Caco-2 (cell line): ENCODE data around the gene LMX1B. TPM values are rescaled to one million over a fixed set of nuclear protein-coding genes. Genes with fewer than 3 reads are reported as not detected.
A peak's percentile ranks its signal among the peaks of the same experiment; 100 is the strongest.

Experiments
- BruUV-seq: library from RNA; stranded (reverse); fragments of 400-500 nt; replicated peaks from 2 replicates; lab custom pipeline; 2021; lab: Mats Ljungman, UMichigan
- CTCF ChIA-PET: fragments of 300-600 bp; sonication (Branson Sonifier 250); formaldehyde crosslinking; loops from one replicate; lab custom pipeline; 2022; ENCODE audit warnings: antibody characterized with exemption; lab: Charles Lee
- POLR2A ChIA-PET: fragments of 300-600 bp; sonication (Branson Sonifier 250); formaldehyde crosslinking; loops from one replicate; lab custom pipeline; 2022; ENCODE audit warnings: antibody characterized with exemption; lab: Charles Lee
- DNase-seq, 2 experiments: peaks; one replicate each; pipeline versions ENCODE4 v3.0.0 to v3.0.0-alpha.2; 2020 to 2022
- H3K27me3 ChIP-seq: replicated peaks from 2 replicates; pipeline ENCODE4 v1.6.0; 2011; ENCODE audit warnings: low read length; ENCODE audit not compliant: control insufficient read depth, insufficient read depth
- H3K36me3 ChIP-seq: 2 replicates; pipeline ENCODE4 v1.5.1; 2011; ENCODE audit warnings: low read length; ENCODE audit not compliant: control insufficient read depth, insufficient read depth
- H3K4me1 ChIP-seq: fragments of 250-450 bp; sonication (Bioruptor Pico); 2 replicates; pipeline ENCODE4 v1.5.1; 2020; ENCODE audit warnings: mild to moderate bottlenecking
- H3K4me3 ChIP-seq: 2 replicates; pipeline ENCODE4 v1.5.1; 2011; ENCODE audit warnings: low read depth, mild to moderate bottlenecking, control low read depth, low read length
- H3K9me3 ChIP-seq: fragments of 250-450 bp; sonication (Bioruptor Pico); 2 replicates; pipeline ENCODE4 v1.5.1; 2020; ENCODE audit warnings: mild to moderate bottlenecking, moderate library complexity
- H3K27ac Mint-ChIP-seq: one replicate; pipeline ENCODE4 v1.8.0; 2022; ENCODE audit warnings: mixed read lengths; ENCODE audit not compliant: unreplicated experiment
- H3K27me3 Mint-ChIP-seq: one replicate; pipeline ENCODE4 v1.8.0; 2022; ENCODE audit warnings: mixed read lengths; ENCODE audit not compliant: insufficient read depth, unreplicated experiment
- H3K36me3 Mint-ChIP-seq: one replicate; pipeline ENCODE4 v1.8.0; 2022; ENCODE audit warnings: mild to moderate bottlenecking, mixed read lengths; ENCODE audit not compliant: insufficient read depth, unreplicated experiment
- H3K4me1 Mint-ChIP-seq: one replicate; pipeline ENCODE4 v1.8.0; 2022; ENCODE audit warnings: low read depth, mixed read lengths; ENCODE audit not compliant: unreplicated experiment
- H3K4me3 Mint-ChIP-seq: one replicate; pipeline ENCODE4 v1.8.0; 2022; ENCODE audit warnings: mild to moderate bottlenecking, moderate library complexity, mixed read lengths; ENCODE audit not compliant: unreplicated experiment
- H3K9me3 Mint-ChIP-seq: one replicate; pipeline ENCODE4 v1.8.0; 2022; ENCODE audit warnings: mixed read lengths; ENCODE audit not compliant: unreplicated experiment
- CTCF ChIP-seq, 2 experiments: fragments of 200-600 bp in 1 of 2; IDR thresholded peaks; 1 replicate in 1 of 2; 2 replicates in 1 of 2; pipeline versions ENCODE4 v1.5.1 to v1.8.0; 2011 to 2022; ENCODE audit warnings: antibody characterized with exemption in 1 of 2, control low read depth in 1 of 2, inconsistent platforms in 1 of 2, low read depth in 1 of 2, low read length in 1 of 2, mild to moderate bottlenecking in 1 of 2, moderate library complexity in 1 of 2; ENCODE audit not compliant: insufficient read depth in 1 of 2, severe bottlenecking in 1 of 2, unreplicated experiment in 1 of 2
- intact Hi-C: fragments of 100-400 bp; cut with micrococcal nuclease; formaldehyde crosslinking; loops from one replicate; pipeline ENCODE4 v1.10.0; 2022; ENCODE audit not compliant: unreplicated experiment
- total RNA-seq: library from RNA; stranded (reverse); gene quantifications from 2 replicates; pipeline ENCODE4 v1.2.3, GENCODE V29; 2022

The LMX1B gene
- total RNA-seq, 1 experiment from 2014 or later: 17.0 TPM

- TF ChIP-seq CTCF (IDR thresholded peaks at IDR 0.05; ENCODE audit: insufficient read depth in 1 of 2, low read depth in 1 of 2, low read length in 1 of 2, severe bottlenecking in 1 of 2, unreplicated experiment in 1 of 2): no peak
- no peaks in the 10 kb centered on the region for H3K27me3 ChIP-seq
- no TSS peak for BruUV-seq
- intact Hi-C loops: no loop called here
- H3K9me3 ChIP-seq: no peaks in the 10 kb centered on the region; the same call in 1 of the 2 replicates
- peaks cover 4% of the 10 kb centered on the region for H3K4me1 ChIP-seq
- H3K4me3 ChIP-seq: no peak overlapping the region
- CTCF ChIA-PET: no interaction called here
- no peaks in the 10 kb centered on the region for H3K36me3 ChIP-seq
- Mint-ChIP-seq H3K27me3 (no peaks in the 10 kb centered on the region), H3K4me3 (no peak overlapping the region), H3K9me3 (no peaks in the 10 kb centered on the region), H3K27ac (no peak overlapping the region), H3K4me1 (no peaks in the 10 kb centered on the region), H3K36me3 (no peaks in the 10 kb centered on the region)
- POLR2A ChIA-PET: no interaction called here
- DNase-seq: no peak
Measured at GRCh38 chr9:126595982-126596381, 17.7 kb upstream of the LMX1B start.

- no TSS peak for BruUV-seq
- Histone ChIP-seq H3K36me3 (no peaks in the 10 kb centered on the region), H3K9me3 (no peaks in the 10 kb centered on the region), H3K4me3 (no peak overlapping the region), H3K4me1 (no peaks in the 10 kb centered on the region), H3K27me3 (no peaks in the 10 kb centered on the region)
- TF ChIP-seq CTCF (IDR thresholded peaks at IDR 0.05; ENCODE audit: insufficient read depth in 1 of 2, low read depth in 1 of 2, low read length in 1 of 2, severe bottlenecking in 1 of 2, unreplicated experiment in 1 of 2): peak; percentile 10 to 27
- H3K4me3 Mint-ChIP-seq: no peak overlapping the region
- H3K27ac Mint-ChIP-seq: no peak overlapping the region
- H3K27me3 Mint-ChIP-seq: no peaks in the 10 kb centered on the region
- peaks cover 4% of the 10 kb centered on the region for H3K36me3 Mint-ChIP-seq
- H3K9me3 Mint-ChIP-seq: no peaks in the 10 kb centered on the region
- ChIA-PET CTCF (no interaction called here), POLR2A (no interaction called here)
- no peaks in the 10 kb centered on the region for H3K4me1 Mint-ChIP-seq
- intact Hi-C loops: no loop called here
- no peak for DNase-seq
Measured at GRCh38 chr9:126599047-126599650, 14.6 kb upstream of the LMX1B start.

- no peak for DNase-seq
- H3K9me3 Mint-ChIP-seq: no peaks in the 10 kb centered on the region
- no peak for TF ChIP-seq CTCF (IDR thresholded peaks at IDR 0.05; ENCODE audit: insufficient read depth in 1 of 2, low read depth in 1 of 2, low read length in 1 of 2, severe bottlenecking in 1 of 2, unreplicated experiment in 1 of 2)
- Histone ChIP-seq H3K36me3 (no peaks in the 10 kb centered on the region; the same call in 1 of the 2 replicates), H3K9me3 (no peaks in the 10 kb centered on the region), H3K4me1 (no peaks in the 10 kb centered on the region), H3K27me3 (no peaks in the 10 kb centered on the region), H3K4me3 (no peak overlapping the region)
- no peaks in the 10 kb centered on the region for H3K27me3 Mint-ChIP-seq
- BruUV-seq: no TSS peak
- ChIA-PET POLR2A (no interaction called here), CTCF (no interaction called here)
- H3K4me3 Mint-ChIP-seq: no peak overlapping the region
- intact Hi-C loops: no loop called here
- H3K36me3 Mint-ChIP-seq: peaks cover 4% of the 10 kb centered on the region
- H3K4me1 Mint-ChIP-seq: no peaks in the 10 kb centered on the region
- no peak overlapping the region for H3K27ac Mint-ChIP-seq
Measured at GRCh38 chr9:126604059-126605055, 9.4 kb upstream of the LMX1B start.
